ENCODE data around the gene TVP23C. TPM values are rescaled to one million over a fixed set of nuclear protein-coding genes. Genes with fewer than 3 reads are reported as not detected.

TVP23C gene
- total RNA-seq, 2 experiments from 2014 or later = 3.6 to 6.2 TPM

GRCh38 chr17:15475631-15476354 lies 87.5 kb downstream of the TVP23C start:
- H3K27me3 Mint-ChIP-seq = no peaks in the 10 kb centered on the region
- no peaks in the 10 kb centered on the region for H3K9me3 Mint-ChIP-seq (ENCODE audit: low read depth)
- H3K4me1 Mint-ChIP-seq = no peaks in the 10 kb centered on the region
- H3K36me3 Mint-ChIP-seq (ENCODE audit: low read depth) = no peaks in the 10 kb centered on the region
- intact Hi-C loops (cut with DNase I, micrococcal nuclease) = no loop called here
- DNase-seq = no peak
- H3K4me3 Mint-ChIP-seq = no peak overlapping the region
- no peak overlapping the region for H3K27ac Mint-ChIP-seq
- ChIA-PET POLR2A (no interaction called here), CTCF (interaction anchor here (0.6 to 2.3 kb wide), 3 partner anchors 26 to 1880 kb away, joined by 3 to 5 read pairs (median 4); no protein-coding TSS in a partner anchor)
- no peak for ATAC-seq

GRCh38 chr17:15472891-15473290 lies 90.4 kb downstream of the TVP23C start:
- Mint-ChIP-seq H3K27me3 (no peaks in the 10 kb centered on the region), H3K4me1 (no peaks in the 10 kb centered on the region), H3K9me3 (ENCODE audit: low read depth) (no peaks in the 10 kb centered on the region), H3K4me3 (no peak overlapping the region), H3K36me3 (ENCODE audit: low read depth) (no peaks in the 10 kb centered on the region), H3K27ac (no peak overlapping the region)
- intact Hi-C loops (cut with DNase I, micrococcal nuclease) = no loop called here
- DNase-seq (no peak), ATAC-seq (no peak)
- ChIA-PET CTCF (no interaction called here), POLR2A (no interaction called here)

GRCh38 chr17:15470536-15470935 lies 92.7 kb downstream of the TVP23C start:
- ChIA-PET CTCF (no interaction called here), POLR2A (no interaction called here)
- DNase-seq = no peak
- Mint-ChIP-seq H3K27ac (no peak overlapping the region), H3K4me1 (no peaks in the 10 kb centered on the region), H3K4me3 (no peak overlapping the region), H3K36me3 (ENCODE audit: low read depth) (no peaks in the 10 kb centered on the region), H3K27me3 (no peaks in the 10 kb centered on the region), H3K9me3 (ENCODE audit: low read depth) (no peaks in the 10 kb centered on the region)
- intact Hi-C loops (cut with DNase I, micrococcal nuclease) = no loop called here
- no peak for ATAC-seq

GRCh38 chr17:15469260-15469659 lies 94.0 kb downstream of the TVP23C start:
- intact Hi-C loops (cut with DNase I, micrococcal nuclease) = no loop called here
- Mint-ChIP-seq H3K36me3 (ENCODE audit: low read depth) (no peaks in the 10 kb centered on the region), H3K4me3 (no peak overlapping the region), H3K9me3 (ENCODE audit: low read depth) (no peaks in the 10 kb centered on the region), H3K4me1 (no peaks in the 10 kb centered on the region), H3K27ac (no peak overlapping the region), H3K27me3 (no peaks in the 10 kb centered on the region)
- DNase-seq (no peak), ATAC-seq (no peak)
- CTCF ChIA-PET = no interaction called here
- POLR2A ChIA-PET = no interaction called here

GRCh38 chr17:15468126-15468525 lies 95.2 kb downstream of the TVP23C start:
- POLR2A ChIA-PET = no interaction called here
- H3K4me3 Mint-ChIP-seq = no peak overlapping the region
- no peak overlapping the region for H3K27ac Mint-ChIP-seq
- intact Hi-C loops (cut with DNase I, micrococcal nuclease) = no loop called here
- no peaks in the 10 kb centered on the region for H3K27me3 Mint-ChIP-seq
- H3K36me3 Mint-ChIP-seq (ENCODE audit: low read depth) = no peaks in the 10 kb centered on the region
- no peaks in the 10 kb centered on the region for H3K9me3 Mint-ChIP-seq (ENCODE audit: low read depth)
- no peaks in the 10 kb centered on the region for H3K4me1 Mint-ChIP-seq
- CTCF ChIA-PET = no interaction called here
- no peak for DNase-seq
- ATAC-seq = no peak

GRCh38 chr17:15467592-15467991 lies 95.7 kb downstream of the TVP23C start, which contains the start of gene CDRT4:
Gene CDRT4 (minus strand): TSS chr17:15467621. CDS start chr17:15440238, 27,383 bp downstream.
- intact Hi-C loops (cut with DNase I, micrococcal nuclease) = no loop called here
- peaks cover 1% of the 10 kb centered on the region for H3K9me3 Mint-ChIP-seq (ENCODE audit: low read depth)
- ChIA-PET POLR2A (no interaction called here), CTCF (no interaction called here)
- H3K36me3 Mint-ChIP-seq (ENCODE audit: low read depth) = peaks cover 3% of the 10 kb centered on the region
- no peak within 1 kb of the TSS for H3K4me3 Mint-ChIP-seq
- no peaks in the 10 kb centered on the region for H3K4me1 Mint-ChIP-seq
- H3K27me3 Mint-ChIP-seq = no peaks in the 10 kb centered on the region
- H3K27ac Mint-ChIP-seq = no peak within 1 kb of the TSS
- ATAC-seq (no peak), DNase-seq (no peak)

- peaks cover 5% of the 10 kb centered on the region for H3K36me3 Mint-ChIP-seq (ENCODE audit: low read depth)
- no peak for ATAC-seq
- H3K9me3 Mint-ChIP-seq (ENCODE audit: low read depth) = peaks cover 4% of the 10 kb centered on the region
- intact Hi-C loops (cut with DNase I, micrococcal nuclease) = no loop called here
- no peak for DNase-seq
- no peaks in the 10 kb centered on the region for H3K4me1 Mint-ChIP-seq
- ChIA-PET POLR2A (interaction anchor here (0.6 kb wide), 1 partner anchor 12 kb away, joined by 3 read pairs; no protein-coding TSS in a partner anchor), CTCF (interaction anchor here (1.5 kb wide), 1 partner anchor 16 kb away, joined by 3 read pairs; no protein-coding TSS in a partner anchor)
- no peaks in the 10 kb centered on the region for H3K27me3 Mint-ChIP-seq
- H3K27ac Mint-ChIP-seq = no peak overlapping the region
- H3K4me3 Mint-ChIP-seq = no peak overlapping the region
Observed at GRCh38 chr17:15466131-15466530, 97.2 kb downstream of the TVP23C start.

- Mint-ChIP-seq H3K9me3 (ENCODE audit: low read depth) (peaks cover 4% of the 10 kb centered on the region), H3K4me3 (no peak overlapping the region), H3K27ac (no peak overlapping the region), H3K4me1 (no peaks in the 10 kb centered on the region), H3K36me3 (ENCODE audit: low read depth) (peaks cover 5% of the 10 kb centered on the region), H3K27me3 (no peaks in the 10 kb centered on the region)
- POLR2A ChIA-PET = no interaction called here
- DNase-seq = no peak
- intact Hi-C loops (cut with DNase I, micrococcal nuclease) = no loop called here
- ATAC-seq = no peak
- CTCF ChIA-PET = no interaction called here
Observed at GRCh38 chr17:15465045-15465701, 98.1 kb downstream of the TVP23C start.

GRCh38 chr17:15464231-15464985 lies 98.9 kb downstream of the TVP23C start:
- Mint-ChIP-seq H3K36me3 (ENCODE audit: low read depth) (peaks cover 10% of the 10 kb centered on the region), H3K9me3 (ENCODE audit: low read depth) (peaks cover 4% of the 10 kb centered on the region), H3K27me3 (no peaks in the 10 kb centered on the region), H3K4me3 (no peak overlapping the region), H3K27ac (no peak overlapping the region), H3K4me1 (no peaks in the 10 kb centered on the region)
- intact Hi-C loops (cut with DNase I, micrococcal nuclease) = no loop called here
- no peak for DNase-seq
- ChIA-PET CTCF (interaction anchor here (0.7 kb wide), 1 partner anchor 39 kb away, joined by 3 read pairs; no protein-coding TSS in a partner anchor), POLR2A (no interaction called here)
- ATAC-seq = no peak

GRCh38 chr17:15462976-15463772 lies 100.1 kb downstream of the TVP23C start:
- no peak overlapping the region for H3K27ac Mint-ChIP-seq
- POLR2A ChIA-PET = no interaction called here
- no peak overlapping the region for H3K4me3 Mint-ChIP-seq
- no peaks in the 10 kb centered on the region for H3K4me1 Mint-ChIP-seq
- CTCF ChIA-PET = no interaction called here
- intact Hi-C loops (cut with DNase I, micrococcal nuclease) = no loop called here
- H3K27me3 Mint-ChIP-seq = no peaks in the 10 kb centered on the region
- peaks cover 10% of the 10 kb centered on the region for H3K36me3 Mint-ChIP-seq (ENCODE audit: low read depth)
- H3K9me3 Mint-ChIP-seq (ENCODE audit: low read depth) = peaks cover 4% of the 10 kb centered on the region
- DNase-seq (no peak), ATAC-seq (no peak)

- intact Hi-C loops (cut with DNase I, micrococcal nuclease) = no loop called here
- no peaks in the 10 kb centered on the region for H3K4me1 Mint-ChIP-seq
- H3K27me3 Mint-ChIP-seq = no peaks in the 10 kb centered on the region
- POLR2A ChIA-PET = interaction anchor here (0.6 kb wide), 1 partner anchor 146 kb away, joined by 4 read pairs; no protein-coding TSS in a partner anchor
- no peak overlapping the region for H3K4me3 Mint-ChIP-seq
- H3K36me3 Mint-ChIP-seq (ENCODE audit: low read depth) = peaks cover 17% of the 10 kb centered on the region
- H3K9me3 Mint-ChIP-seq (ENCODE audit: low read depth) = peaks cover 6% of the 10 kb centered on the region
- H3K27ac Mint-ChIP-seq = no peak overlapping the region
- DNase-seq (no peak), ATAC-seq (no peak)
- CTCF ChIA-PET = interaction anchor here (0.7 kb wide), 1 partner anchor 16 kb away, joined by 3 read pairs; no protein-coding TSS in a partner anchor
Observed at GRCh38 chr17:15457723-15458094, 105.6 kb downstream of the TVP23C start.

Measured in activated CD4-positive, alpha-beta T cell treated with anti-CD3 and anti-CD28 coated beads for 36 hours (primary cell).